SK-N-DZ (cell line): ENCODE results near the gene TSSK6.

Experiments
- DNase-seq: peaks from one replicate; pipeline ENCODE4 v3.0.0-alpha.2; 2015; ENCODE audit warnings: low spot score

The TSSK6 gene

GRCh38 chr19:19505669-19506326, 9.6 kb downstream of the TSSK6 start:
- DNase-seq, result no peak

- no peak for DNase-seq
Measured at GRCh38 chr19:19504754-19505668, 10.3 kb downstream of the TSSK6 start.

- no peak for DNase-seq
Measured at GRCh38 chr19:19502808-19503602, 12.3 kb downstream of the TSSK6 start.

GRCh38 chr19:19502281-19502680, 13.1 kb downstream of the TSSK6 start:
- DNase-seq, result no peak

- DNase-seq, result no peak
Measured at GRCh38 chr19:19501798-19502197, 13.6 kb downstream of the TSSK6 start.

GRCh38 chr19:19500975-19501644, 14.2 kb downstream of the TSSK6 start:
- DNase-seq, result no peak

- no peak for DNase-seq
Measured at GRCh38 chr19:19499272-19499995, 15.9 kb downstream of the TSSK6 start.

GRCh38 chr19:19498255-19498991, 16.9 kb downstream of the TSSK6 start:
- no peak for DNase-seq

GRCh38 chr19:19495614-19496603, 19.4 kb downstream of the TSSK6 start:
- no peak for DNase-seq

GRCh38 chr19:19493841-19494546, 21.4 kb downstream of the TSSK6 start:
- DNase-seq, result no peak

GRCh38 chr19:19492026-19492610, 23.2 kb downstream of the TSSK6 start:
- no peak for DNase-seq

- DNase-seq, result no peak
Measured at GRCh38 chr19:19491321-19492025, 23.9 kb downstream of the TSSK6 start.

- DNase-seq, result peak; percentile 71
Measured at GRCh38 chr19:19490214-19490968, 25.0 kb downstream of the TSSK6 start.

- DNase-seq, result no peak
Measured at GRCh38 chr19:19489804-19490204, 25.5 kb downstream of the TSSK6 start.

GRCh38 chr19:19488875-19489690, 26.3 kb downstream of the TSSK6 start:
- peak; percentile 82 for DNase-seq
